ENCODE data around the gene CDKL1. TPM values are rescaled to one million over a fixed set of nuclear protein-coding genes. Genes with fewer than 3 reads are reported as not detected.
"Not testable (repeated sequence)": the region's sequence is repeated elsewhere in the genome, so short reads cannot be mapped to it uniquely, and the experiment has no call there.

CDKL1 gene
- total RNA-seq, 2 donors from 2014 or later, result 2.9 to 3.0 TPM

- intact Hi-C loops (cut with DNase I), result no loop called here
- no peak for ATAC-seq
- no peak for DNase-seq
Observed at GRCh38 chr14:50389668-50390441, 6.8 kb downstream of the CDKL1 start.

GRCh38 chr14:50388256-50388931, 8.3 kb downstream of the CDKL1 start:
- intact Hi-C loops (cut with DNase I), result no loop called here
- ATAC-seq (peak in 1 of 2 donors; percentile 27), DNase-seq (no peak)

DNA sequence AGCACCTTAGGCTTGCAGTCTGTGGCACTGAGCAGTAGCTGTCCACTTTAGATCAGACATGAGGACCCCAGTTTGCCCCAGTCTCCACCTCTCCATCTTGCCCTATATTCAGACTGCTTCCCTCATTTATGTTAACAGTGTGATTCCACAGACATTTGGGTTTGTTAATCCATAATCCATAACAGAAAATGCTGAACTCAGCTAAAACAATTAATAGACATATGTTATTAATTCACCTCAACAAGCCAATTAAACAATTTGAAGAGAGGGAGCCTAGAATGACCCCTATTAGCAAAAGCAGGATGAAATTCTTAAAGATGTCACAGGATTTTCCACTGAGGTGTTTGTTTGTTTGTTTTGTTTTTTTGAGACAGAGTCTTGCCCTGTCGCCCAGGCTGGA, 9.1 kb downstream of the CDKL1 start:
- no peak for DNase-seq

GRCh38 chr14:50383618-50384225, 13.0 kb downstream of the CDKL1 start:
- peak in 1 of 2 donors; percentile 47 for ATAC-seq
- intact Hi-C loops (cut with DNase I), result no loop called here
- DNase-seq, result no peak

More for the DNA sequence above, 9.1 kb downstream of the CDKL1 start:
- intact Hi-C loops (cut with DNase I), result no loop called here
- no peak for ATAC-seq

GRCh38 chr14:50381823-50382287, 14.8 kb downstream of the CDKL1 start:
- DNase-seq (no peak), ATAC-seq (no peak)
- intact Hi-C loops (cut with DNase I), result no loop called here

GRCh38 chr14:50381008-50381407, 15.7 kb downstream of the CDKL1 start:
- ATAC-seq (no peak), DNase-seq (no peak)
- intact Hi-C loops (cut with DNase I), result no loop called here

DNA sequence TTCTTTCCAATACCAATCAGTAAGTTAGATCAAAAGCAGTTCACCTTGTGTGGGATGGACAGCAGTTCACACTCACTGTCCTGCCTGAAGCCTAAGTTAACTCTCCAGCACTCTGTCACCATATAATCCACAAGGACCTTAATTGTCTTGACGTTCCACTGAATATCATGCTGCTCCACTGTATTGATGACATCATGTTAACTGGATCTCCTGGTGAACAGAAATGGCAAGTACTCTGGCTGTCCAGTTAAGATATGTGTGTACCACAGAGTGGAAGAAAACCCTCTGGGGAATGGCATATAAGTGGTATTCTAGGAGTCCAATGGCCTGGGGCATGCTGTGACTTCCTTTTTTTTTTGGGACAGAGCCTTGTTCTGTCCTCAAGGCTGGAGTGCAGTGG, 16.2 kb downstream of the CDKL1 start:
- ATAC-seq (no peak), DNase-seq (no peak)
- intact Hi-C loops (cut with DNase I), result no loop called here

- no peak for ATAC-seq
- intact Hi-C loops (cut with DNase I), result no loop called here
Observed at GRCh38 chr14:50379563-50379962, 17.1 kb downstream of the CDKL1 start.

DNA sequence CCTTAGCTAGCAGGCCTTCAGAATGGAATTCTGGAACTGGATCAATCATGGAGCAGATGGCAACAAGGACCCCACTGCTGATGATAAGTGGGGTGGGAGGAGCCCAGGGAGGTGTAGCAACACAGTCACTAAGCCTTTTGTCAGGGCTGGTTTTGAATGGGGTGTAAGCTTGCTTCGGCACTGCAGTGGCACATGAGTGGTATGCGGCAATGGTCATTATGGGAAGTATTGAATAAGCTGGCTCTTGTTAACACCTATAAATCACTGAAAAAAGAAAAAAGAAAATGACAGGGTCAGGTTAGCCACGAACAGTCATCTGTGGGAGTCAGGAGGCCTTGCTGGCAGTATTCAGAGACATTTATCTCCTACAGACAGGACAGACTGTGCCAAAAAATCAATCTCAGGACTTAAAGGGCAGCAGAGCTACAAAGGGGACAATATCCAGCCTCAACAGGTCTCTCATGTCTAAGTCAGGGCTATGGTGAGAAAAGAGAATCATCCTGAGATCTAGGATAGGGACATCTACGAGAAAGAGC, 19.1 kb downstream of the CDKL1 start:
- intact Hi-C loops (cut with DNase I), result no loop called here
- ATAC-seq, result no peak
- DNase-seq, result no peak

More at GRCh38 chr14:50379563-50379962, 17.1 kb downstream of the CDKL1 start:
- DNase-seq, result no peak

GRCh38 chr14:50375760-50376159, 20.9 kb downstream of the CDKL1 start:
- ATAC-seq, result no peak
- intact Hi-C loops (cut with DNase I), result no loop called here
- no peak for DNase-seq

DNA sequence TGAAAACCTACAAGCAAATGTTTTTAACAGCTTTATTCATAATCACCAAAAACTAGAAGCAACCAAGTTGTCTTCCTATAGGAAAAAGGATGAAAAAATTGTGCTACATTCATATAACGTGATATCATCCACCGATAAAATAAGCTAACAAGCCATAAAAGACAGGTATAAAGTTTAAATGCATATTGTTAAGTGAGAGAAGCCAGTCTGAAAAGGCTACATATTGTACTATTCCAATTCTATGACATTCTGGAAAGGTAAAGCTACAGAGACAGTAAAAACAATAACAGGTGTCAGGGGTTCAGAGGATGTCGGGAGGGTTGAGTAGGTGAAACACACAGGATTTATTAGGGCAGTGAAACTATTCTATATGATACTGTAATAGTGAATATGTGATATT, 22.7 kb downstream of the CDKL1 start:
- intact Hi-C loops (cut with DNase I), result no loop called here
- ATAC-seq (no peak), DNase-seq (no peak)

DNA sequence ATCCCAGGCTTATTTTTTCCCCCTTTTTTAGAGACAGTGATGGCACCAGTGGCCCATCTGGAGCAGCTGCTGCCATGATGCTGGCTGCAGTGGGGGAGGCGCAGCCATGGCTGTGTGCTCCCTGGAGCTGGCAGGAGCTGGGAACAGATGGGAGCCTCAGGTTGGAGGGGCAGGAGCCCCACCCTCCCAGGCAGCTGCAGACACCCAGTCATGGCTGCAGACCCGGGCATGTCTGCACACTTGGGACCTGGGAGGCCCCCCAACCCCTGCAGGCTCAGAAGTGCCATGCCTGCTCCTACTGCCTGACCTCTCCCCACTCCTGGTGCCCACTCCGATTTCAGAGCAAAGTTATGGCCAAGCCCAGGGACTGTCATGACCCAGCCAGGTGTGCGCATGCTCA, 25.1 kb downstream of the CDKL1 start:
- no peak for ATAC-seq
- no peak for DNase-seq
- intact Hi-C loops (cut with DNase I), result no loop called here

DNA sequence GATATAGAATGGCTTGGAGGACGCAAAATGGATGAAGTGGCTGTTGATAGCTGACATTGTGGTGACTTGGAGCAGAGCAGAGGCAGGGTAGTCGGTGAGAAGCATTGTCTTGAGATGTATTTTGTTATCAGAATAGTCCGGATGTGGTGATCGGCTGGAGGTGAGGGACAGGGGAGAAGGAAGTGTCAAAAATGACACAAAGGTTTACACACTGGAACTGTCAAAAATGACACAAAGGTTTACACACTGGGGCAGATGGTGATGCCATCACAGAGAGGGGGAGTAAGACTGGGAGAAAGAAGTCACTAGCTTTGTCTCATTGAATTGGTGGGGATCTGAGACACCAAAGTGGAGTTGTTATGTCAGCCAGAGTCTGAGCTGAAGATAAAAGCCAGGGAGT, 30.1 kb downstream of the CDKL1 start:
- ATAC-seq (no peak), DNase-seq (no peak)
- intact Hi-C loops (cut with DNase I), result no loop called here

DNA sequence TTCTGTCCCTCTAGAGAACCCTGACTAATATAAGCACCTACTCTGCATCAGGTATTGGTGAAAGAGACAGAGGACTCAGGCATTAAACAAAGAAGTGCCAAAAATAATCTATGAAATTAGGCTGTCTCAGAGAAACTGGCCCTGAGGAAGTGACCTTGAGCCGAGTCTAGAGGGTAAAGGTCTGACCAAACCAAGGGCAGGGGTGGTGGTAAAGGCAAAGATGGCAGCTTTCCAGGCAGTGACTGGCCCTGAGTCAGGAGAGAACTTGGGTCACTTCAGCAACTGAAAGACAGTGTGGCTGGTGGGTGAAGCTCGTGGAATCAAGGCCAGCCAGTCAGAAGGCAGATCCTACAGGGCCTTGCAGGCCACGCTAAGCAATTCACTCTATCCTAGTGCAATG, 30.6 kb downstream of the CDKL1 start:
- ATAC-seq (peak in 1 of 2 donors; percentile 38), DNase-seq (no peak)
- intact Hi-C loops (cut with DNase I), result no loop called here

GRCh38 chr14:50365572-50365971, 31.1 kb downstream of the CDKL1 start:
- DNase-seq; intact Hi-C loops (cut with DNase I): not testable (repeated sequence)

DNA sequence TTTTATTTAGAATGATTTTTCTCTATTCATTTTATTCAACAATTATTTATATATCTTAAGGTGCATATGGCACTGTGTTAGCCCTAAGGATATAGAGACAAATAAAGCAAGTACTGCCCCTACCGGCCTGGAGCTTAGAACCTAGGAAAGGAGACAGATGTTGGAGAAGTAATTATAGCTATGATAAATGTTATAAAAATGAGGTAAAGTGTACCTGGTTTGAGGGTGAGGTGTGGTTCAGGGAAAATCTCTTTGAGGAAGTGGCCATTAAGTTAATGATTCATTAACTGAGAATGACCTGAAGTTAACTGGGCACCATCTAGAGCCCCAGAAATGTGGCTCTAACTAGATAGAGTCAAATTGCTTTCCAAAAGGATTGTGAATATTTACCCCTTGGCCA, 31.9 kb downstream of the CDKL1 start:
- no peak for ATAC-seq
- no peak for DNase-seq
- intact Hi-C loops (cut with DNase I), result no loop called here

More at GRCh38 chr14:50365572-50365971, 31.1 kb downstream of the CDKL1 start:
- not testable (repeated sequence) for ATAC-seq

DNA sequence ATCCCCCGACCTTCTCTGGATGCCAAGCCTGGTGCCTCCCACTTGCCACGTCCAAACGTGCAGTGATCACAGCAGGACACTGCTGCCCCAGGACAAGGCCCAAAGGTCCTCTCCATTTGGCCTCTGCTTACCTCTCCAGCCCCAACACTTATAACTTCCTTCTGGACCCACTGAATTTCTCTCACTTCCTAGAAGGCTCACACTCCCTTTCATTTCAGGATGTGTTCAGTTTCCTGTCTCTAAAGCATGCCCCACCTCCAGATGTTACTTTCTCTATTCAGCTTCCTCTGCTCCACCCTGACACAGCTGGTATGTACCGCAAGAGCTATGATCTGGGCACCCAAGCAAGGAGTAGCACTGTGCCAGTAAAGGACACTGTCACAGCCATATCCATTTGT, 33.0 kb downstream of the CDKL1 start:
- ATAC-seq, result peak; percentile 74 to 88
- intact Hi-C loops (cut with DNase I), result no loop called here
- DNase-seq, result no peak

DNA sequence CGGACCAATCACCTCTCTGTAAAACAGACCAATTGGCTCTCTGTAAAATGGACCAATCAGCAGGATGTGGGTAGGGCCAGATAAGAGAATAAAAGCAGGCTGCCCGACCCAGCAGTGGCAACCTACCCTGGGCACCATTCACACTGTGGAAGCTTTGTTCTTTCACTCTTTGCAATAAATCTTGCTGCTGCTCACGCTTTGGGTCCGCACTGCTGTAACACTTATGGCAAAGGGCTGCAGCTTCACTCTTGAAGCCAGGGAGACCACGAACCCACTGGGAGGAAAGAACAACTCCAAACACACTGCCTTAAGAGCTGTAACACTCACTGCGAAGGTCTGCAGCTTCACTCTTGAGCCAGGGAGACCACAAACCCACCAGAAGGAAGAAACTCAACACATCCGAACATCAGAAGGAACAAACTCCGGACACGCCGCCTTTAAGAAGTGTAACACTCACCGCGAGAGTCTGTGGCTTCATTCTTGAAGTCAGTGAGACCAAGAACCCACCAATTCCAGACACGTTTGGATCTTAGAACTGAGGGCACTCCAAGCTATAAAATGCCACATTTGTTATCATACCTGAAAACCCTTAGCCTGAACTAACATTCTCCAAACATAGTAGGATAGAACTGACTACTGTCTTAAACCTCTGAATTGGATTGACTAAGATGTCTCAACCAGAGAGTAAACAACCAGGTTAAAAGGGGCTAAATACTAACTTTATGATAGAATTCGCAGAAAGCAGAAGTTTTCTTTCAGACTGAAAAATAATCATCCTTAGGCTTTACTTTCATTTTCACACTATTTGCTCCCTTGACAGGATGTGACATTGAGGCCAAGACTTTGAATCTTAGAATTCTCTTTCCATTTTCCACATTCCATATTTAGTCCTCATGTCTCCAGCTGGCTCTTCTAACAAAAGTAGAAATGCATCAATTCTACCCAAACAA, 33.6 kb downstream of the CDKL1 start:
- intact Hi-C loops (cut with DNase I), result no loop called here
- ATAC-seq, result peak; percentile 19 to 36
- no peak for DNase-seq

All from left cardiac atrium (tissue), 4 donors.